Fibroblast of pulmonary artery (primary cell): Measurements from ENCODE around the gene CADM1.

Source experiments
- DNase-seq: peaks from one replicate; pipeline ENCODE4 v3.0.0-alpha.2; 2010; ENCODE audit warnings: low read depth
- H3K4me3 ChIP-seq: replicated peaks from 2 replicates; pipeline ENCODE4 v1.5.1; 2011; ENCODE audit warnings: low read depth, mild to moderate bottlenecking, control low read depth, low read length, moderate library complexity
- CTCF ChIP-seq: IDR thresholded peaks from 2 replicates; pipeline ENCODE4 v1.5.1; 2011; ENCODE audit warnings: mild to moderate bottlenecking, control low read depth, low read length, inconsistent platforms; ENCODE audit errors: missing control alignments

Gene CADM1

GRCh38 chr11:115497303-115497702 lies 6.9 kb downstream of the CADM1 start:
- H3K4me3 ChIP-seq = no peak overlapping the region
- no peak for TF ChIP-seq CTCF
- DNase-seq = no peak

GRCh38 chr11:115496892-115497291 lies 7.3 kb downstream of the CADM1 start:
- no peak overlapping the region for H3K4me3 ChIP-seq
- no peak for TF ChIP-seq CTCF
- no peak for DNase-seq

GRCh38 chr11:115493905-115494304 lies 10.3 kb downstream of the CADM1 start:
- H3K4me3 ChIP-seq = no peak overlapping the region
- no peak for TF ChIP-seq CTCF
- no peak for DNase-seq

GRCh38 chr11:115493488-115493887 lies 10.7 kb downstream of the CADM1 start:
- no peak for DNase-seq
- H3K4me3 ChIP-seq = no peak overlapping the region
- no peak for TF ChIP-seq CTCF

GRCh38 chr11:115489466-115489865 lies 14.7 kb downstream of the CADM1 start:
- DNase-seq = no peak

GRCh38 chr11:115488945-115489344 lies 15.3 kb downstream of the CADM1 start:
- H3K4me3 ChIP-seq = no peak overlapping the region
- DNase-seq = no peak
- no peak for TF ChIP-seq CTCF

More at GRCh38 chr11:115489466-115489865, 14.7 kb downstream of the CADM1 start:
- no peak overlapping the region for H3K4me3 ChIP-seq
- TF ChIP-seq CTCF = no peak

GRCh38 chr11:115481528-115481927 lies 22.7 kb downstream of the CADM1 start:
- no peak for DNase-seq
- H3K4me3 ChIP-seq = no peak overlapping the region
- no peak for TF ChIP-seq CTCF
